T47D (cell line): ENCODE data around the gene TBCD.

ENCODE experiments used
- DNase-seq, 2 experiments: peaks; one replicate each; pipeline versions ENCODE4 v3.0.0 to v3.0.0-alpha.2; 2011 to 2012; ENCODE audit warnings: low read depth in 1 of 2, low spot score in 1 of 2
- JUND ChIP-seq: IDR thresholded peaks from 2 replicates; pipeline ENCODE4 v1.6.1; 2012; ENCODE audit warnings: low read depth
- in situ Hi-C: cut with HindIII; loops from 2 replicates; pipeline ENCODE4 v1.10.0; 2016; ENCODE audit warnings: low sequenced_read_pairs, low pct_unique_long_range_greater_than_20kb

The TBCD gene

GRCh38 chr17:82751571-82752370 lies at the start of gene TBCD:
TSS of gene TBCD (plus strand) at chr17:82752065. CDS start at chr17:82752194, 129 bp downstream.
- DNase-seq = peak; percentile 94 to 95
- in situ Hi-C loops = no loop called here

GRCh38 chr17:82702231-82702927 lies 49.5 kb upstream of the TBCD start:
- TF ChIP-seq JUND = no peak
- DNase-seq = peak in 1 of 2 experiments; percentile 48
- in situ Hi-C loops = no loop called here

More at GRCh38 chr17:82751571-82752370, at the start of gene TBCD:
- TF ChIP-seq JUND = no peak

- DNase-seq = no peak
- in situ Hi-C loops = no loop called here
- no peak for TF ChIP-seq JUND
These were observed 48.7 kb upstream of the TBCD start for GRCh38 chr17:82703036-82703745.

- TF ChIP-seq JUND = no peak
- in situ Hi-C loops = no loop called here
These were observed 47.7 kb upstream of the TBCD start for GRCh38 chr17:82703935-82704865.

GRCh38 chr17:82704886-82705285 lies 47.0 kb upstream of the TBCD start:
- DNase-seq = no peak
- in situ Hi-C loops = no loop called here
- TF ChIP-seq JUND = no peak

More at GRCh38 chr17:82703935-82704865, 47.7 kb upstream of the TBCD start:
- DNase-seq = no peak

- in situ Hi-C loops = no loop called here
These were observed 46.1 kb upstream of the TBCD start for GRCh38 chr17:82705756-82706155.

GRCh38 chr17:82709024-82709675 lies 42.7 kb upstream of the TBCD start:
- no peak for TF ChIP-seq JUND
- DNase-seq = peak in 1 of 2 experiments; percentile 42
- in situ Hi-C loops = no loop called here

More at GRCh38 chr17:82705756-82706155, 46.1 kb upstream of the TBCD start:
- no peak for DNase-seq
- no peak for TF ChIP-seq JUND

GRCh38 chr17:82709676-82710498 lies 42.0 kb upstream of the TBCD start:
- no peak for TF ChIP-seq JUND
- in situ Hi-C loops = no loop called here
- DNase-seq = no peak

GRCh38 chr17:82710499-82711232 lies 41.2 kb upstream of the TBCD start:
- in situ Hi-C loops = no loop called here
- no peak for TF ChIP-seq JUND
- DNase-seq = no peak

GRCh38 chr17:82713071-82713723 lies 38.7 kb upstream of the TBCD start:
- no peak for TF ChIP-seq JUND
- in situ Hi-C loops = no loop called here
- no peak for DNase-seq
